ENCODE results near the gene SPAG4. TPM values are rescaled to one million over a fixed set of nuclear protein-coding genes. Genes with fewer than 3 reads are reported as not detected.

The SPAG4 gene
- total and polyA plus RNA-seq, 8 donors: 2.9 to 39.7 (median 3.9) TPM; not detected in 3

DNA sequence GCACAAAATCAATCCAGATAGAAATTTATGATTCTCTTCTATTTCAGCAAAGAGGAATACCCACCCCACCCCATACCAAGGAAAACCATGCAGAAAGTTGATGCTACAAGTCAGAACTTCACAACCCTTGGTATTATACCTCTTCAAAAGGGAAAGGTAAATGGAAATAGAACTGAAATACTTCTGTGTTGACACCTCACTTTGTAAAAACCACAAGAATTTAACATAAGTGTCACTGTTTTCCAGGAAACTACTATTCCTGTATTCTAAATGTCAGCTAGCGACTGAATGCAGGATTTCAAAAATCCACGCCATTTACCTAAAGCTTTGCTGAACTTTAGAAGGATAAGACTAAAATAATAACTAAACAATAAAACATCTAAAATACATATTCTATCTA is 45.4 kb downstream of the SPAG4 start:
- no peaks in the 10 kb centered on the region for H3K9me3 ChIP-seq
- H3K36me3 ChIP-seq: peaks cover 0 to 5% (median 2%) of the 10 kb centered on the region in 4 donors
- WGBS, 5 donors: 55 to 71% (median 63%) methylated on average over 2 of the region's 2 CpGs
- H3K4me1 ChIP-seq: peaks cover 46 to 76% (median 70%) of the 10 kb centered on the region in 4 donors
- intact Hi-C loops (cut with DNase I; ENCODE audit: low total_unique reads): no loop called here
- peak in 1 of 2 donors; percentile 5 for DNase-seq
- H3K27ac ChIP-seq: peak overlapping the region in 3 of 5 donors; percentile 19 to 99 (median 49)
- no peaks in the 10 kb centered on the region for H3K27me3 ChIP-seq
- no peak for TF ChIP-seq POLR2A (IDR thresholded peaks at IDR 0.05)
- TF ChIP-seq POLR2AphosphoS5 (IDR thresholded peaks at IDR 0.05): no peak
- no peak for TF ChIP-seq EP300 (IDR thresholded peaks at IDR 0.05)
- TF ChIP-seq, protein P1, sequence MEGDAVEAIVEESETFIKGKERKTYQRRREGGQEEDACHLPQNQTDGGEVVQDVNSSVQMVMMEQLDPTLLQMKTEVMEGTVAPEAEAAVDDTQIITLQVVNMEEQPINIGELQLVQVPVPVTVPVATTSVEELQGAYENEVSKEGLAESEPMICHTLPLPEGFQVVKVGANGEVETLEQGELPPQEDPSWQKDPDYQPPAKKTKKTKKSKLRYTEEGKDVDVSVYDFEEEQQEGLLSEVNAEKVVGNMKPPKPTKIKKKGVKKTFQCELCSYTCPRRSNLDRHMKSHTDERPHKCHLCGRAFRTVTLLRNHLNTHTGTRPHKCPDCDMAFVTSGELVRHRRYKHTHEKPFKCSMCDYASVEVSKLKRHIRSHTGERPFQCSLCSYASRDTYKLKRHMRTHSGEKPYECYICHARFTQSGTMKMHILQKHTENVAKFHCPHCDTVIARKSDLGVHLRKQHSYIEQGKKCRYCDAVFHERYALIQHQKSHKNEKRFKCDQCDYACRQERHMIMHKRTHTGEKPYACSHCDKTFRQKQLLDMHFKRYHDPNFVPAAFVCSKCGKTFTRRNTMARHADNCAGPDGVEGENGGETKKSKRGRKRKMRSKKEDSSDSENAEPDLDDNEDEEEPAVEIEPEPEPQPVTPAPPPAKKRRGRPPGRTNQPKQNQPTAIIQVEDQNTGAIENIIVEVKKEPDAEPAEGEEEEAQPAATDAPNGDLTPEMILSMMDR (IDR thresholded peaks at IDR 0.05): no peak
- H3K4me3 ChIP-seq: peak overlapping the region in 1 of 4 donors; percentile 72

DNA sequence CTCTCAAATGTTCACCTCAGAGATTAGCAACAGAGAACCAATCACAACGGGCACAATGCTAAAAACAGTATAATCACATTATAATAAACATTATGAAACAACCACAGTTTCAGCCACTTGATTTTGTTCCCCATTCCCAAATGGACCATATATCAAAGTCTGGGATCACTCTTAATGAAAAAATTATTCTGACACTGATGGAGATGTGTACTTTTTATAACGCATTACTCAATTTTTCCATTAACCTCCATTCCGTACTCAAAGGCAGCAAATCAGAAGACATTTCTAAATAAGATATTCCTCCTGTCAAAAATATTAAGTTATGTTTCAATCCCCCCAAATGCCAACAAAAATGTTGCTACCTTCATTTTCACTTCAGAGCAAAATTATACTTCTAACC is 46.3 kb downstream of the SPAG4 start:
- peaks cover 46 to 68% (median 63%) of the 10 kb centered on the region in 4 donors for H3K4me1 ChIP-seq
- TF ChIP-seq EP300 (IDR thresholded peaks at IDR 0.05): no peak
- TF ChIP-seq POLR2A (IDR thresholded peaks at IDR 0.05): no peak
- TF ChIP-seq POLR2AphosphoS5 (IDR thresholded peaks at IDR 0.05): no peak
- TF ChIP-seq, protein P1 (IDR thresholded peaks at IDR 0.05): no peak
- 14 to 24% (median 20%) methylated on average over 3 of the region's 3 CpGs for WGBS, 5 donors
- H3K9me3 ChIP-seq: no peaks in the 10 kb centered on the region
- intact Hi-C loops (cut with DNase I; ENCODE audit: low total_unique reads): no loop called here
- H3K27me3 ChIP-seq: no peaks in the 10 kb centered on the region
- H3K4me3 ChIP-seq: peak overlapping the region in 2 of 4 donors; percentile 57 to 72
- DNase-seq: no peak
- peak overlapping the region in 3 of 5 donors; percentile 19 to 99 (median 49) for H3K27ac ChIP-seq
- H3K36me3 ChIP-seq: no peaks in the 10 kb centered on the region

DNA sequence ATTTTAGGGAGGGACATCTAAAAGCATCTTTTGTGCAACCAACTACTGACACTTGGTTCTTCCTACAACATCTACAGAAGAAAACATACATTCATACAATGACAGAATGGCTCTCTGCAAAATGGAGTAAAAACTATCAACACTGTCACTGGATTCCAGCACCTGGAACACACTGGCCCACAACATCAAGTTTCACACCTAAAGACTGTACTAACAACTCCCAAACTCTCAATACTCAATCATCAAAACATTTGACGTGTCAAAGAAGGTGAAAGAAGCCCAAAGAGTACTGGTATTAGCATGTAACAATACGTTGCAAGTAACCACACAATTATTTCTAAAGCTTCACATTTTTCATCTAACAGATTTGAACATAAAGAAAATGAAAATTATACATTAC is 46.9 kb downstream of the SPAG4 start:
- intact Hi-C loops (cut with DNase I; ENCODE audit: low total_unique reads): no loop called here
- peak overlapping the region; percentile 12 to 72 (median 62) for H3K4me3 ChIP-seq
- H3K4me1 ChIP-seq: peaks cover 45 to 61% (median 56%) of the 10 kb centered on the region in 4 donors

DNA sequence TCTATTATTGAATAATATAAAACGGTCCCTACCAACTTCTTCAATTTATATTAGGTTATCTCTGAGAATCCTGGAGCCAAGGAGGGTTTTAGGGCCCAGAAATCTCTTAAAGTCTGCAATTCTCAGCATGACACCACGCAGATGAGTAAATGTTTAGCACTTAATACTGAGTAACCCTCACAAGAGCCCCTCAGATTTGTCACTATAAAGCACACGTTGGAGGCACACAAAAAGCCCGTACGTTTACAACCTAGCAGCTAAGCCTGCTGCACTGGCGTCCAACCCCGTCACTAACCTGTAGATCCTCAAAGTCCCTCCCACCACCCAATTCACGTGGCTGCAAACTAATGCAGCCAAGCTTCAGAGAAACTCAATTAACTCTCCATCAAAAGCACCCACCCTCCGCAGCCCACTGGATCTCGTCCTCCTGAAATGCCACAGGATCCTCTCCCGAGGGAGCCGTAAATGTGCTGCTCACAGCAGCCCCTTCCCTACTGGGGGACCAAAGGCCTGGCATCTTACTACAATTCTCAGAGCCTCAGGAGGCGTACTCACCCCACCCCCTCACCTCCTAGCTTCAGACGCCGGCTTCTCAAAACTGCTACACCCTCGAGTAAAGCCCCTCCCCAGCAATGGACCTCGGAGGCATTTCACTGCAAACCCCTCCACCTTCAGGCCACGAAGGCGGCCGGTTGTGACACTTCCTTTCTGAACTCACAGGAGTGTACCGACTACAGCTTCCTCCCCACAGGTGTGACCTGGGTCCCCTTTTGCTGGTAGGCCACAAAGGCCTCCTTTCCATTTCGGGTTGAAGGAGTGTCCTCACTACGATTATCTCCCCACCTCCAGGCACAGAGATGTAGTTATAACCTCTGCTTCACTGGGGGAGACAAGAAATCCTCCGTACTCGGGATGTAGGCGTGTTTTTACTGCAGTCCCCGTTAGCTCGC is 48.2 kb downstream of the SPAG4 start:
- WGBS, 5 donors: 0 to 1% (median 0%) methylated on average over 23 to 28 of the region's 28 CpGs
- peak; percentile 52 to 83 for DNase-seq
- TF ChIP-seq POLR2AphosphoS5 (IDR thresholded peaks at IDR 0.05) (no peak), EP300 (IDR thresholded peaks at IDR 0.05) (no peak), POLR2A (IDR thresholded peaks at IDR 0.05) (no peak)
- TF ChIP-seq, protein P1 (IDR thresholded peaks at IDR 0.05): no peak

More for the DNA sequence above, 46.9 kb downstream of the SPAG4 start:
- TF ChIP-seq EP300 (IDR thresholded peaks at IDR 0.05): no peak
- TF ChIP-seq, protein P1 (IDR thresholded peaks at IDR 0.05): no peak
- TF ChIP-seq POLR2A (IDR thresholded peaks at IDR 0.05): no peak
- TF ChIP-seq POLR2AphosphoS5 (IDR thresholded peaks at IDR 0.05): no peak
- 9 to 16% (median 13%) methylated on average over 2 of the region's 2 CpGs for WGBS, 5 donors
- no peaks in the 10 kb centered on the region for H3K9me3 ChIP-seq
- H3K27me3 ChIP-seq: no peaks in the 10 kb centered on the region
- H3K27ac ChIP-seq: peak overlapping the region in 3 of 5 donors; percentile 49 to 99 (median 96)
- no peak for DNase-seq
- peaks cover 0 to under 1% (median 0%) of the 10 kb centered on the region in 4 donors for H3K36me3 ChIP-seq

More for the DNA sequence above, 48.2 kb downstream of the SPAG4 start:
- peak overlapping the region; percentile 90 to 99 (median 99) for H3K27ac ChIP-seq
- H3K9me3 ChIP-seq: no peaks in the 10 kb centered on the region
- peaks cover 32 to 49% (median 45%) of the 10 kb centered on the region in 4 donors for H3K4me1 ChIP-seq
- intact Hi-C loops (cut with DNase I; ENCODE audit: low total_unique reads): no loop called here
- H3K36me3 ChIP-seq: peaks cover under 1 to 13% (median 5%) of the 10 kb centered on the region in 4 donors
- H3K4me3 ChIP-seq: peak overlapping the region; percentile 57 to 80 (median 70)
- no peaks in the 10 kb centered on the region for H3K27me3 ChIP-seq
